Natural killer cell treated with Interleukin-12 subunit alpha and Interleukin-12 subunit beta and Interleukin-15 and Interleukin-18, amount 100 ng/mL, for 72 hours (primary cell): ENCODE results near the gene WNT4. TPM values are rescaled to one million over a fixed set of nuclear protein-coding genes. Genes with fewer than 3 reads are reported as not detected.
"Not testable (repeated sequence)": the region's sequence is repeated elsewhere in the genome, so short reads cannot be mapped to it uniquely, and the experiment has no call there.

Experiments
- ATAC-seq, 2 donors: fragments of 150-1000 bp; cut with Tn5 transposase in 1 of 2; sonication (Bioruptor Pico), chemical (Tn5 transposase) in 1 of 2; 2 replicates each; pipeline ENCODE4 v1.10.0; 2021
- DNase-seq: peaks from one replicate; pipeline ENCODE4 v3.0.0; 2022; ENCODE audit warnings: low spot score
- H3K27ac Mint-ChIP-seq, 2 donors: 1 replicate in 1 of 2; 2 replicates in 1 of 2; pipeline ENCODE4 v1.8.0; 2022; ENCODE audit warnings: mixed read lengths in 2 of 2, mild to moderate bottlenecking in 1 of 2, moderate library complexity in 1 of 2
- H3K27me3 Mint-ChIP-seq, 2 donors: 1 replicate in 1 of 2; 2 replicates in 1 of 2; pipeline ENCODE4 v1.8.0; 2022; ENCODE audit warnings: mixed read lengths in 2 of 2
- H3K36me3 Mint-ChIP-seq: one replicate; pipeline ENCODE4 v1.8.0; 2022; ENCODE audit warnings: mixed read lengths
- H3K4me1 Mint-ChIP-seq, 2 donors: 1 replicate in 1 of 2; 2 replicates in 1 of 2; pipeline ENCODE4 v1.8.0; 2022; ENCODE audit warnings: low read depth in 2 of 2, mixed read lengths in 2 of 2, mild to moderate bottlenecking in 1 of 2
- H3K4me3 Mint-ChIP-seq: one replicate; pipeline ENCODE4 v1.8.0; 2022; ENCODE audit warnings: mixed read lengths
- H3K9me3 Mint-ChIP-seq: 2 replicates; pipeline ENCODE4 v1.8.0; 2022; ENCODE audit warnings: mixed read lengths
- total RNA-seq, 2 donors: library from RNA; stranded (reverse); gene quantifications; one replicate each; pipeline ENCODE4 v1.2.3, GENCODE V29; 2022

WNT4 gene
- total RNA-seq, 2 donors from 2014 or later: not detected

DNA sequence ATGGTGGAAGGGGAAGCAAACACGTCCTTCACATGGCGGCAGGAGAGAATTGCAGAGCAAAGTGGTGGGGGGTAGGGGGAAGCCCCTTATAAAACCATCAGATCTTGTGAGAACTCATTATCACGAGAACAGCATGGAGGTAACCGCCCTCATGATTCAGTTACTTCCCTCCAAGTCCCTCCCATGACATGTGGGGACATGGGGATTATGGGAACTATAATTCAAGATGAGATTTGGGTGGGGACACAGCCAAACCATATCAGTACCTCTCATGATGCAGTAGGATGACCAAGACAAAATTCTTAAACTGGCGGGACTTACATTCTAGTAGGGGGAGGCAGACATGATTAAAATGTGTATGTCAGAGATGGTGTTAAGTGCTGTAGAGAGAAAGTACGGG, 38.8 kb downstream of the WNT4 start:
- DNase-seq (no peak), ATAC-seq (no peak)
- Mint-ChIP-seq H3K9me3 (no peaks in the 10 kb centered on the region), H3K36me3 (peaks cover 21% of the 10 kb centered on the region), H3K27ac (peak overlapping the region; percentile 84 to 90), H3K27me3 (no peaks in the 10 kb centered on the region), H3K4me3 (peak overlapping the region; percentile 57), H3K4me1 (peaks cover 72 to 81% of the 10 kb centered on the region in 2 donors)

DNA sequence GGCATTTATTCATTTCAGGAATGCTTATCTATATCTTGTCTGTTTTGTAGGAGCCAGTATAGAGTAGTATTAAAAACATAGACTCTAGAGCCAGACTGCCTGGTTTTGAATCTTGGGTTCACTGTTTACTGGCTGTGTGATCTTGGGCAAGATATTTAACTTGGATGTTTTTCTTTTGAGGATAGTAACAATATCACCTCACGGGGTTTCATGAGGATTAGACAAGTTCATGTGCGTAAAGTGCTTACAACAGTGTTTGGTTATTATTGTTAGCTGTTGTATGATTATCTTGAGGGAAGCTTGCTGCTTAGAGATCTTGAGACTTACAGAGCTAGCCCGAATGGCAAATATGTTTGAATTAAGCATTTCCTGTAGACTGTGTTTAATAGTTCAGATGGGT, 40.2 kb downstream of the WNT4 start:
- no peaks in the 10 kb centered on the region for H3K9me3 Mint-ChIP-seq
- no peaks in the 10 kb centered on the region for H3K27me3 Mint-ChIP-seq
- H3K4me1 Mint-ChIP-seq: peaks cover 65 to 71% of the 10 kb centered on the region in 2 donors
- peak overlapping the region; percentile 57 for H3K4me3 Mint-ChIP-seq
- no peak for ATAC-seq
- no peak for DNase-seq
- H3K36me3 Mint-ChIP-seq: peaks cover 26% of the 10 kb centered on the region
- H3K27ac Mint-ChIP-seq: peak overlapping the region; percentile 84 to 90

DNA sequence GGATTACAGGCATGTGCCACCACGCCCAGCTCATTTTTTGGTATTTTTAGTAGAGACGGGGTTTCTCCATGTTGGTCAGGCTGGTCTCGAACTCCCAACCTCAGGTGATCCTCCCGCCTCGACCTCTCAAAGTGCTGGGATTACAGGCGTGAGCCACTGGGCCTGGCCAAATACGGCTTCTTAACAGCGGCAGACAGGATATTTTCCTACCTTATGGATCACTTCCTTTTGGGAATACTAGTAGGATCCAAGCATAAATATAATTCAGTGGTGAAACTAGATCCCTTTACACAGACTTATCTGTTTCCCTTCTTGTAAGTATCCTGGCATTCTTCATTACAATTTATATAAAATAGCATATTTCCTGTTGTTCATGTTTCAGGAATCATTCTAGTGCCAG, 40.9 kb downstream of the WNT4 start:
- H3K27me3 Mint-ChIP-seq: no peaks in the 10 kb centered on the region
- no peak for DNase-seq
- peaks cover 70 to 74% of the 10 kb centered on the region in 2 donors for H3K4me1 Mint-ChIP-seq
- ATAC-seq: no peak
- no peak overlapping the region for H3K4me3 Mint-ChIP-seq
- peaks cover 31% of the 10 kb centered on the region for H3K36me3 Mint-ChIP-seq
- peak overlapping the region; percentile 84 to 90 for H3K27ac Mint-ChIP-seq
- no peaks in the 10 kb centered on the region for H3K9me3 Mint-ChIP-seq

DNA sequence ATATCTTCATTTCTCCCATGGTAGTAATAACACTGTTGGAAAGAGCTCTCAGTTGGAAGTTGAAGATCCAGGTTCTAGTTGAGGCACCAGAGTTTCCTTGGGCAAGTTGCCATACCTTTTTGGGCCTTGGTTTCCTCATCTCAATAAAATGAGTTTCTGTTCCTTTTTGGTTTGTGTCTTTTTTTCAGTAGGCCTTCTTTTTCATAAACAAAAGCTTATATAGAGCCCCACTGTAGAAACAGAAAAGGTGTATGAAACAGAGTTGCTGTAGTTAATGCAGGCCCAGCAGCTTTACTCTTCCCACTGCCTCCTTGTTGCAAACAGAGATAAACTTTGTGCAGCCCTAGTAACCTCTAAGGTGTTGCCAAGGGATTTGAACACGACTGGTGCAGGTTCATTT, 41.7 kb downstream of the WNT4 start:
- Mint-ChIP-seq H3K4me3 (no peak overlapping the region), H3K27ac (peak overlapping the region; percentile 67 to 85), H3K36me3 (peaks cover 31% of the 10 kb centered on the region), H3K27me3 (no peaks in the 10 kb centered on the region), H3K4me1 (peaks cover 65 to 66% of the 10 kb centered on the region in 2 donors), H3K9me3 (no peaks in the 10 kb centered on the region)
- DNase-seq: no peak
- ATAC-seq: no peak

- H3K4me1 Mint-ChIP-seq: peaks cover 59 to 60% of the 10 kb centered on the region in 2 donors
- H3K4me3 Mint-ChIP-seq: no peak overlapping the region
- DNase-seq: no peak
- H3K27me3 Mint-ChIP-seq: no peaks in the 10 kb centered on the region
- peaks cover 31% of the 10 kb centered on the region for H3K36me3 Mint-ChIP-seq
- no peaks in the 10 kb centered on the region for H3K9me3 Mint-ChIP-seq
- ATAC-seq: no peak
- peak overlapping the region; percentile 67 to 85 for H3K27ac Mint-ChIP-seq
Observed at GRCh38 chr1:22100168-22100567, 42.7 kb downstream of the WNT4 start.

DNA sequence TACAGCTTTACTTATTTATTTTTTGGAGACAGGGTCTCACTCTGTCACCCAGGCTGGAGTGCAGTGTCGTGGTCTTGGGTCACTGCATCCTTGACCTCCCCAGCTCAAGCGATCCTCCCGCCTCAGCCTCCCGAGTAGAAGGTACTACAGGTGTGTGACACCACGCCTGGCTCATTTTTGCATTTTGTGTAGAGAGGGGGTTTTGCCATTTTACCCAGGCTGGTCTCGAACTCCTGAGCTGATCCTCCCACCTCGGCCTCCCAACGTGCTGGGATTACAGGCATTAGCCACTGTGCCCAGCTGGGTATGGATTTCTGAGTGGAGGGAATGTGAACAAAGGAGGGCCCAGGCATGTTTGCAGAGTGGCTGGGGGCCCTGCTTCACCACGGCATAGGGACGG, 44.1 kb downstream of the WNT4 start:
- Mint-ChIP-seq H3K27me3 (no peaks in the 10 kb centered on the region), H3K36me3 (peaks cover 31% of the 10 kb centered on the region), H3K4me1 (peaks cover 55 to 57% of the 10 kb centered on the region in 2 donors), H3K27ac (peak overlapping the region; percentile 67 to 85), H3K9me3 (no peaks in the 10 kb centered on the region), H3K4me3 (no peak overlapping the region)
- DNase-seq: no peak
- ATAC-seq: no peak

GRCh38 chr1:22096463-22096862, 46.4 kb downstream of the WNT4 start:
- no peaks in the 10 kb centered on the region for H3K9me3 Mint-ChIP-seq
- H3K4me1 Mint-ChIP-seq: peaks cover 55 to 61% of the 10 kb centered on the region in 2 donors
- no peak for DNase-seq
- no peak for ATAC-seq
- no peak overlapping the region for H3K4me3 Mint-ChIP-seq
- H3K27ac Mint-ChIP-seq: peak overlapping the region in 1 of 2 donors; percentile 25
- H3K36me3 Mint-ChIP-seq: peaks cover 32% of the 10 kb centered on the region
- no peaks in the 10 kb centered on the region for H3K27me3 Mint-ChIP-seq

GRCh38 chr1:22096036-22096435, 46.9 kb downstream of the WNT4 start:
- peak overlapping the region in 1 of 2 donors; percentile 25 for H3K27ac Mint-ChIP-seq
- no peak for ATAC-seq

GRCh38 chr1:22093513-22093912, 49.4 kb downstream of the WNT4 start:
- Mint-ChIP-seq H3K9me3 (no peaks in the 10 kb centered on the region), H3K4me1 (peaks cover 63 to 65% of the 10 kb centered on the region in 2 donors), H3K36me3 (peaks cover 34% of the 10 kb centered on the region), H3K27ac (peak overlapping the region; percentile 6 to 62), H3K27me3 (no peaks in the 10 kb centered on the region), H3K4me3 (peak overlapping the region; percentile 46)
- DNase-seq (no peak), ATAC-seq (no peak)

More at GRCh38 chr1:22096036-22096435, 46.9 kb downstream of the WNT4 start:
- Mint-ChIP-seq H3K4me1 (peaks cover 55 to 60% of the 10 kb centered on the region in 2 donors), H3K9me3 (no peaks in the 10 kb centered on the region), H3K27me3 (no peaks in the 10 kb centered on the region), H3K36me3 (peaks cover 32% of the 10 kb centered on the region), H3K4me3 (no peak overlapping the region)
- DNase-seq: no peak

GRCh38 chr1:22092026-22092768, 50.7 kb downstream of the WNT4 start:
- DNase-seq, H3K27me3 Mint-ChIP-seq, H3K9me3 Mint-ChIP-seq: not testable (repeated sequence)
- ATAC-seq: peak; percentile 89 to 93
- Mint-ChIP-seq H3K4me3 (peak overlapping the region; percentile 46), H3K27ac (peak overlapping the region; percentile 6 to 62), H3K4me1 (peaks cover 68 to 72% of the 10 kb centered on the region in 2 donors), H3K36me3 (peaks cover 34% of the 10 kb centered on the region)

DNA sequence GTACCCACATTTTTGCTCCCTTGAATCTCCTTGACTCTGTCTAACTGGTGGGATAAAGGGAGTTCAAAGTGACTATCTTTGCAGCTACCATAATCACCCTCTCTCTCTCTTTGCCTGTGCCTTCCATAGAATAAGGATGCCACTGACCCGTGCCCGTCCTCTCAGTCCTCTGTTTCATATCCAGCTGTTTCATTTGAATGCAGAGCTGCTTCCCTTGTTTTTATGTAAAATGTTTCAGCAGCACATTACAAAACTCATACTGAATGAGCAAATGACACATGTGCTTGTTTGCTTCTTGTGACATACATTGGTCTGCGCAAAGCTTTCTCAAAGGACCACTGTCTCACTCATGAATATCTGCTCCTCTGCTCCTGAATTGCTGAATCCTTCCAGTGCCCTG, 52.0 kb downstream of the WNT4 start:
- ATAC-seq (no peak), DNase-seq (no peak)
- Mint-ChIP-seq H3K4me3 (peak overlapping the region; percentile 89), H3K9me3 (no peaks in the 10 kb centered on the region), H3K36me3 (peaks cover 43% of the 10 kb centered on the region), H3K27ac (peak overlapping the region; percentile 84 to 97), H3K4me1 (peaks cover 72 to 82% of the 10 kb centered on the region in 2 donors), H3K27me3 (no peaks in the 10 kb centered on the region)

DNA sequence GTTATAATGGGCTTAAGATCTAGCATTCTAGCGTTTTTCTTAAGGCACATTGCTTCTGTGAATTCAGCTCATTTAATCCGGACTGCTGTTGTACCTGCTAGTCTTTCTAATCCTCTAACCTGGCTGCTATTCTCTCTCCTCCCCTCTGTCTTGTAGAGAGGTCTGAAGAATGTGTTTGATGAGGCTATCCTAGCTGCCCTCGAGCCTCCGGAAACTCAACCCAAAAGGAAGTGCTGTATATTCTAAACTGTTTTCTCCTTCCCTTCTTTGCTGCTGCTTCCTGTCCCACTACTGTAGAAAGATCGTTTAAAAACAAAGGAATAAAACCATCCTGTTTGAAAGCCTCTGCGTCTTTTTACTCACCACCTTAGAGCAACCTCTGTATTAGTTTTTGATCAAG, 53.1 kb downstream of the WNT4 start:
- Mint-ChIP-seq H3K36me3 (peaks cover 40% of the 10 kb centered on the region), H3K9me3 (no peaks in the 10 kb centered on the region), H3K4me1 (peaks cover 74 to 87% of the 10 kb centered on the region in 2 donors), H3K27ac (peak overlapping the region; percentile 84 to 97), H3K27me3 (no peaks in the 10 kb centered on the region), H3K4me3 (peak overlapping the region; percentile 89)
- DNase-seq (no peak), ATAC-seq (peak; percentile 38 to 42)

- peak overlapping the region; percentile 89 for H3K4me3 Mint-ChIP-seq
- H3K9me3 Mint-ChIP-seq: no peaks in the 10 kb centered on the region
- H3K27me3 Mint-ChIP-seq: no peaks in the 10 kb centered on the region
- H3K4me1 Mint-ChIP-seq: peaks cover 74 to 89% of the 10 kb centered on the region in 2 donors
- DNase-seq: no peak
- peaks cover 40% of the 10 kb centered on the region for H3K36me3 Mint-ChIP-seq
- peak; percentile 59 to 61 for ATAC-seq
- peak overlapping the region; percentile 84 to 97 for H3K27ac Mint-ChIP-seq
Observed at GRCh38 chr1:22089134-22089571, 53.7 kb downstream of the WNT4 start.

GRCh38 chr1:22088331-22088730, 54.6 kb downstream of the WNT4 start:
- peaks cover 38% of the 10 kb centered on the region for H3K36me3 Mint-ChIP-seq
- ATAC-seq: no peak
- peak overlapping the region; percentile 84 to 97 for H3K27ac Mint-ChIP-seq
- no peak for DNase-seq
- H3K4me3 Mint-ChIP-seq: peak overlapping the region; percentile 89
- no peaks in the 10 kb centered on the region for H3K9me3 Mint-ChIP-seq
- H3K27me3 Mint-ChIP-seq: no peaks in the 10 kb centered on the region
- H3K4me1 Mint-ChIP-seq: peaks cover 73 to 89% of the 10 kb centered on the region in 2 donors
